GM12873 (cell line): Measurements from ENCODE around the gene KLHL13.

Experiments
- CTCF ChIP-seq: IDR thresholded peaks from 2 replicates; pipeline ENCODE4 v1.5.1; 2012; ENCODE audit warnings: low read depth, mild to moderate bottlenecking, moderate library complexity, low read length, control low read depth; ENCODE audit not compliant: insufficient read depth; ENCODE audit errors: missing control alignments

Gene KLHL13

GRCh38 chrX:118148737-118149136, 32.1 kb upstream of the KLHL13 start:
- TF ChIP-seq CTCF = no peak

- no peak for TF ChIP-seq CTCF
Observed at GRCh38 chrX:118143578-118143977, 27.0 kb upstream of the KLHL13 start.

DNA sequence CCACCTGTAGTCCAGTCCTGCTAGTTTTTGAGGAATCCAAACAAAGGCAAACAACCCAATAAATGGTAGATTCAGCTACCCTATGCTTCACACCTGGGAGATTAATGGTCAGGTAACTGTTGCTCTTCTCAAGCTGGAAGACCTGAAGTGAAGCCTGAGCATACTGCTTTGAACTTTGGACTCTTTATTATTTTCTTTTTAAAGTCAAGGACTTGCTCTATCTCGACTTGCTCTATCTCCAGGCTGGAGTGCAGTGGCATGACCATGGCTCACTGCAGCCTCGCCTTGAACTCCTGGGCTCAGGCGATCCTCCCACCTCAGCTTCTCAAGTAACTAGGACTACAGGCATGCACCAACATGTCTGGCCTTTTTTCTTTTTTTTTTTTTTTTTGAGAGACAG, 14.7 kb upstream of the KLHL13 start:
- TF ChIP-seq CTCF = no peak

DNA sequence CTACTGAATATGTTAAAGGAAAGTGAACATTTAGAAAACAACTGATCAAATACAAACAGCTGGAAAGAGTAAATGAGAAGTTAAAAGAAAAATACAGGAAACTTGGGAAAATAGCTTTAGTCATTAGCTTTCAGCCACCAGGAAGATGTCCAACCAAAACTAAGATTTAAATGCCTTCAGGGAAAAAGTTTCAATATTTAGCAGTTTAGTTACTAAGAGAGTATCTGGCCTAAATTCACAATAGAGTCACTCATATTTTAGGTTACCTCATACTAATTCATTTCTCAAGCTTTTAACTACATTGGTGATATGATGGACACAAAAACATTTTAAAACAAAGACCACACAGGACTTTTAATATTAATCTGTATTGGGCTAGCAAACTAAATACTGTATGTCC, 13.1 kb upstream of the KLHL13 start:
- no peak for TF ChIP-seq CTCF

DNA sequence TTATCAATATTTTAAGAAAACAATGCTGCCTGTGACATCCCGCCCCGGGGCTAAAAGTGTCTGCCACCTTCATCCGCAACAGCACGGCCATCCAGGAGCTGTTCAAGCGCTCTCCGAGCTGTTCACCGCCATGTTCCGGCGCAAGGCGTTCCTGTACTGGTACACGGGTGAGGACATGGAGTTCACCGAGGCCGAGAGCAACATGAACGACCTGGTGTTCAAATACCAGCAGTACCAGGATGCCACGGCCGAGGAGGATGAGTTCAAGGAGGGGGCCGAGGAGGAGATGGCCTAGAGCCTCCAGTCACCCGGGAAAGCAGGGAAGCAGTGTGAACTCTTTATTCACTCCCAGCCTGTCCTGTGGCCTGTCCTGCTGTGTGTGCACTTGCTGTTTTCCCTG, 12.1 kb upstream of the KLHL13 start:
- no peak for TF ChIP-seq CTCF

DNA sequence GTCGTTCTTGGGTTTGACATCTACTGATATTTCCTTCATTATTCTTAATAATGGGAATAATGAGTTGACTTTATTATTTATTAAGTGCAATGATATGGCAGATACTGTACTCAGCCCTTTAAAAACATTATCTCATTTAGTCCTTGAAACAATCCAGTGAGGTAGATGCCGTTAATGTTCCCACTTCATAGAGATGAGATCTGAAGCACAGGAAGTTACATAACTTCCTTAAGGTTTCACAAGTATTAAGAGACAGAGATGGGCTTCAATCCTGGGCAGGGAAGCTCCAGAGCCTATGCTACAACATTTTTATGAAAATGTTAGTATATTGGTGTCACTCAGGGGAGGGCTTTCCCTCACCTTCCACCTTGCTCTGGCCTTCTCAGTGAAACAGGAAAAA, 9.7 kb upstream of the KLHL13 start:
- no peak for TF ChIP-seq CTCF

DNA sequence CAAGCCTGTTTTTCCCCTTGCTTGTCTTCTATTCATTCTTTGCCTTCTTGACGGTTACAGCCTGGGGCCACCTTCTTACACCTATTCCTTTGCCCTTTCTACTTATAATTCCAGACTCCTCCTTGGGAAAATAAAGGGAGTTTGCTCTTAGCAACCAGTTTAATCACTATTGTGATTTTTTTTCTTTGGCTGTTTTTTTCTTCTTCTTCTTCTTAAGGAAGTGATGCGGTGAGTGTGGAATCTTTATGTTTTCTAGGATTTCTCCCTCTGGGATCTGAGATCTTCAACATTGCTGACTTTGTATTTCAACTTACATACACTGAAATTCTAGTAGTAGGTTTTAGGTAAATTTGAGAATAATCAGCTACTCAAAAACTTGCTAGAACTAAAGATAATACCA, 1.1 kb upstream of the KLHL13 start:
- no peak for TF ChIP-seq CTCF
